HL-60 (cell line): ENCODE results near the gene CCDC85B.

Experiments used
- DNase-seq, 2 experiments: peaks; one replicate each; pipeline ENCODE4 v3.0.0-alpha.2; 2010 to 2020; ENCODE audit warnings: low read depth in 1 of 2, low spot score in 1 of 2
- H3K27ac ChIP-seq: fragments of 250-450 bp; sonication (Bioruptor Pico); replicated peaks from 2 replicates; pipeline ENCODE4 v1.5.1; 2020; ENCODE audit warnings: mild to moderate bottlenecking, moderate library complexity
- H3K27me3 ChIP-seq: fragments of 250-450 bp; sonication (Bioruptor Pico); 2 replicates; pipeline ENCODE4 v1.5.1; 2021; ENCODE audit warnings: mild to moderate bottlenecking, moderate library complexity; ENCODE audit not compliant: insufficient read depth, poor library complexity, severe bottlenecking
- H3K4me3 ChIP-seq: replicated peaks from 2 replicates; pipeline ENCODE4 v1.5.1; 2011; ENCODE audit warnings: mild to moderate bottlenecking, control low read depth, low read length; ENCODE audit not compliant: insufficient read depth
- GABPA ChIP-seq: IDR thresholded peaks from 2 replicates; pipeline ENCODE4 v1.6.1; 2012; ENCODE audit warnings: low read depth
- POLR2AphosphoS5 ChIP-seq: IDR thresholded peaks from 2 replicates; pipeline ENCODE4 v1.6.1; 2012; ENCODE audit warnings: low read depth
- SPI1 ChIP-seq: IDR thresholded peaks from 2 replicates; pipeline ENCODE4 v1.6.1; 2012; ENCODE audit warnings: low read depth, mild to moderate bottlenecking, borderline replicate concordance
- TF ChIP-seq, protein P1 (sequence below): IDR thresholded peaks from one replicate; pipeline ENCODE4 v1.5.1; 2011; ENCODE audit warnings: low read length, control low read depth, inconsistent platforms; ENCODE audit not compliant: insufficient read depth
- TF ChIP-seq, protein P2 (sequence below): IDR thresholded peaks from 2 replicates; pipeline ENCODE4 v1.6.1; 2012; ENCODE audit warnings: low read depth; ENCODE audit not compliant: insufficient replicate concordance

Gene CCDC85B

DNA sequence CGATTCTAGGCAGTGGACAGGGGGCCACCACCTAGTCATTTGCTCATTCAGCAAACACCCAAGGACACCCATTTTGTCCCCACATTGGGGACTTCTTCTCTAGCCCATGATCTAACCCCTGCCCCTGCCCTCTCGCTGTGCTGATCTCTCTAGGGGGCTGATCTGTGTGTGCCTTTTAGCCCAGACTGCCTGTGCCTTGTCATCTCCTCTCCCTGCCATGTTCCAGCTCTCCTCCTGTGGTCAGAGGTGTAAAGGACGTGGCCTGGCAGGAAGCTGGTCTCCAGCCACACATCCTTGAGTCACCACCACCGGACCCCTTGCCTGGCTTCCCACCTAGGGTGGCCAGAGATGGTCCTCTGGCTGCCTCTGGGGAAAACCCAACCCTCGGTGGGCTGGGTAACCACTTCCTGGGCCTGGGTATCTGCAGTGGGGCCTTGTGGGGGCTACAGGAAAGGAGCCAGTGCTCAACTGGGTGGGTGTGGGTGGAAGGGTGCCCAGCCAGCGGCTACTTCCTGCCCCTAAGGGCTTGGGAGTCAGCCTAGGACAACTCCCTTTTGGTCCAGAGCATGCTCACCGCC is 9.5 kb upstream of the CCDC85B start:
- no peaks in the 10 kb centered on the region for H3K27me3 ChIP-seq
- no peak overlapping the region for H3K27ac ChIP-seq
- no peak overlapping the region for H3K4me3 ChIP-seq
- no peak for DNase-seq
- TF ChIP-seq GABPA, result no peak
- no peak for TF ChIP-seq POLR2AphosphoS5
- TF ChIP-seq, protein P1, sequence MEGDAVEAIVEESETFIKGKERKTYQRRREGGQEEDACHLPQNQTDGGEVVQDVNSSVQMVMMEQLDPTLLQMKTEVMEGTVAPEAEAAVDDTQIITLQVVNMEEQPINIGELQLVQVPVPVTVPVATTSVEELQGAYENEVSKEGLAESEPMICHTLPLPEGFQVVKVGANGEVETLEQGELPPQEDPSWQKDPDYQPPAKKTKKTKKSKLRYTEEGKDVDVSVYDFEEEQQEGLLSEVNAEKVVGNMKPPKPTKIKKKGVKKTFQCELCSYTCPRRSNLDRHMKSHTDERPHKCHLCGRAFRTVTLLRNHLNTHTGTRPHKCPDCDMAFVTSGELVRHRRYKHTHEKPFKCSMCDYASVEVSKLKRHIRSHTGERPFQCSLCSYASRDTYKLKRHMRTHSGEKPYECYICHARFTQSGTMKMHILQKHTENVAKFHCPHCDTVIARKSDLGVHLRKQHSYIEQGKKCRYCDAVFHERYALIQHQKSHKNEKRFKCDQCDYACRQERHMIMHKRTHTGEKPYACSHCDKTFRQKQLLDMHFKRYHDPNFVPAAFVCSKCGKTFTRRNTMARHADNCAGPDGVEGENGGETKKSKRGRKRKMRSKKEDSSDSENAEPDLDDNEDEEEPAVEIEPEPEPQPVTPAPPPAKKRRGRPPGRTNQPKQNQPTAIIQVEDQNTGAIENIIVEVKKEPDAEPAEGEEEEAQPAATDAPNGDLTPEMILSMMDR, result no peak
- no peak for TF ChIP-seq SPI1
- TF ChIP-seq, protein P2, sequence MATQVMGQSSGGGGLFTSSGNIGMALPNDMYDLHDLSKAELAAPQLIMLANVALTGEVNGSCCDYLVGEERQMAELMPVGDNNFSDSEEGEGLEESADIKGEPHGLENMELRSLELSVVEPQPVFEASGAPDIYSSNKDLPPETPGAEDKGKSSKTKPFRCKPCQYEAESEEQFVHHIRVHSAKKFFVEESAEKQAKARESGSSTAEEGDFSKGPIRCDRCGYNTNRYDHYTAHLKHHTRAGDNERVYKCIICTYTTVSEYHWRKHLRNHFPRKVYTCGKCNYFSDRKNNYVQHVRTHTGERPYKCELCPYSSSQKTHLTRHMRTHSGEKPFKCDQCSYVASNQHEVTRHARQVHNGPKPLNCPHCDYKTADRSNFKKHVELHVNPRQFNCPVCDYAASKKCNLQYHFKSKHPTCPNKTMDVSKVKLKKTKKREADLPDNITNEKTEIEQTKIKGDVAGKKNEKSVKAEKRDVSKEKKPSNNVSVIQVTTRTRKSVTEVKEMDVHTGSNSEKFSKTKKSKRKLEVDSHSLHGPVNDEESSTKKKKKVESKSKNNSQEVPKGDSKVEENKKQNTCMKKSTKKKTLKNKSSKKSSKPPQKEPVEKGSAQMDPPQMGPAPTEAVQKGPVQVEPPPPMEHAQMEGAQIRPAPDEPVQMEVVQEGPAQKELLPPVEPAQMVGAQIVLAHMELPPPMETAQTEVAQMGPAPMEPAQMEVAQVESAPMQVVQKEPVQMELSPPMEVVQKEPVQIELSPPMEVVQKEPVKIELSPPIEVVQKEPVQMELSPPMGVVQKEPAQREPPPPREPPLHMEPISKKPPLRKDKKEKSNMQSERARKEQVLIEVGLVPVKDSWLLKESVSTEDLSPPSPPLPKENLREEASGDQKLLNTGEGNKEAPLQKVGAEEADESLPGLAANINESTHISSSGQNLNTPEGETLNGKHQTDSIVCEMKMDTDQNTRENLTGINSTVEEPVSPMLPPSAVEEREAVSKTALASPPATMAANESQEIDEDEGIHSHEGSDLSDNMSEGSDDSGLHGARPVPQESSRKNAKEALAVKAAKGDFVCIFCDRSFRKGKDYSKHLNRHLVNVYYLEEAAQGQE, result no peak

DNA sequence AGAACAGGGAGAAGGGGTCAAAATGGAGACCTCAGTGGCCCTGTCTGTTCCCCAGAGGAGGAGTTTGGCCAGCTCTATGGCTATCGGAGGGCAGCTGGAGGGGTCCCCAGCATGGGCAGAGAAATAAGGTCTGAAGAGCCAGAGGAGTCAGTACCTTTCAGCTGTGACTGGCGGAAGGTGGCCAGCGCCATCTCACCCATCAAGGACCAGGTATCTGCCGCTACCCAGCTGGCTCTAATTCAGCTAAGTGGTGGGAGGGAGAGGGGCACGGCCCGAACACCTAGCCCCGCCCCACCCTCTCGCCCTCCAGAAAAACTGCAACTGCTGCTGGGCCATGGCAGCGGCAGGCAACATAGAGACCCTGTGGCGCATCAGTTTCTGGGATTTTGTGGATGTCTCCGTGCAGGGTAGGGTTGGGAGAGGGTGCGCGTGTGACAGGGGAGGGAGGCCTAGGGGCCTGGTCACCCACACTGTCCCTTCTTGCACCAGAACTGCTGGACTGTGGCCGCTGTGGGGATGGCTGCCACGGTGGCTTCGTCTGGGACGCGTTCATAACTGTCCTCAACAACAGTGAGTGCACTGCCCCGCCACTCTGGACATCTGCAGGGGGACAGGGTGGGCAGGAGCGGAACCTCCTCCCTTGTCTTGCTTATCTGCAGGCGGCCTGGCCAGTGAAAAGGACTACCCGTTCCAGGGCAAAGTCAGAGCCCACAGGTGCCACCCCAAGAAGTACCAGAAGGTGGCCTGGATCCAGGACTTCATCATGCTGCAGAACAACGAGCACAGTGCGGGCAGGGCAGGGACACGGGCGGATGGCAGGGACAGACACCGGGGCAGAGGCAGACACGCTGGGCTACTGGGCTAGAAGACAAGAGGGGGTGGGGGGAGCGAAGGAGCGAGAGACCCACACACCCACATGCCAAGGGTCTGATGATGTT is 8.1 kb upstream of the CCDC85B start:
- H3K27ac ChIP-seq, result no peak overlapping the region
- DNase-seq, result no peak
- TF ChIP-seq, protein P1, result no peak
- TF ChIP-seq, protein P2, result no peak
- TF ChIP-seq SPI1 (no peak), GABPA (no peak), POLR2AphosphoS5 (no peak)
- H3K4me3 ChIP-seq, result no peak overlapping the region
- H3K27me3 ChIP-seq, result no peaks in the 10 kb centered on the region

DNA sequence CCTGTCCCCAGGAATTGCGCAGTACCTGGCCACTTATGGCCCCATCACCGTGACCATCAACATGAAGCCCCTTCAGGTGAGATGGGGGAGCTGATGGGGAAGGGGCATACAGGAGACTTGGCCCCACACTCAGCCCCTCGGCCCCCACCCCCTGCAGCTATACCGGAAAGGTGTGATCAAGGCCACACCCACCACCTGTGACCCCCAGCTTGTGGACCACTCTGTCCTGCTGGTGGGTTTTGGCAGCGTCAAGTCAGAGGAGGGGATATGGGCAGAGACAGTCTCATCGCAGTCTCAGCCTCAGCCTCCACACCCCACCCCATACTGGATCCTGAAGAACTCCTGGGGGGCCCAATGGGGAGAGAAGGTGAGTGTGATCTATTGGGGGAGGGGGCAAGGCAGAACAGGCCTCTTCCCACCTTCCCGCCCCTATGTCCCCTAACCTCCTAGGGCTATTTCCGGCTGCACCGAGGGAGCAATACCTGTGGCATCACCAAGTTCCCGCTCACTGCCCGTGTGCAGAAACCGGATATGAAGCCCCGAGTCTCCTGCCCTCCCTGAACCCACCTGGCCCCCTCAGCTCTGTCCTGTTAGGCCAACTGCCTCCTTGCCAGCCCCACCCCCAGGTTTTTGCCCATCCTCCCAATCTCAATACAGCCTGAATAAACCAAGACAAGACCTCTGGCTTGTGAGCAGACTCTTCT is 7.3 kb upstream of the CCDC85B start:
- no peak overlapping the region for H3K4me3 ChIP-seq
- DNase-seq, result no peak
- no peaks in the 10 kb centered on the region for H3K27me3 ChIP-seq
- TF ChIP-seq POLR2AphosphoS5 (no peak), SPI1 (no peak), GABPA (no peak)
- TF ChIP-seq, protein P1, result no peak
- TF ChIP-seq, protein P2, result no peak
- H3K27ac ChIP-seq, result no peak overlapping the region
